HG03103 (cell line): Measurements from ENCODE around the gene GRIK1.

ENCODE experiments used
- ATAC-seq: cut with Tn5 transposase; IDR thresholded peaks from one replicate; pipeline ENCODE4 v1.9.1; 2021; ENCODE audit warnings: low read depth; ENCODE audit not compliant: unreplicated experiment

GRIK1 gene

GRCh38 chr21:29568020-29568697, 371.6 kb downstream of the GRIK1 start:
- no peak for ATAC-seq

GRCh38 chr21:29557931-29558725, 381.7 kb downstream of the GRIK1 start:
- ATAC-seq, result no peak

- ATAC-seq, result no peak
Observed at GRCh38 chr21:29557200-29557599, 382.6 kb downstream of the GRIK1 start.

GRCh38 chr21:29555601-29556000, 384.2 kb downstream of the GRIK1 start:
- no peak for ATAC-seq

- ATAC-seq, result no peak
Observed at GRCh38 chr21:29550205-29550604, 389.6 kb downstream of the GRIK1 start.

- ATAC-seq, result no peak
Observed at GRCh38 chr21:29549614-29550013, 390.2 kb downstream of the GRIK1 start.

GRCh38 chr21:29547998-29548397, 391.8 kb downstream of the GRIK1 start:
- ATAC-seq, result no peak

GRCh38 chr21:29546071-29546470, 393.7 kb downstream of the GRIK1 start:
- no peak for ATAC-seq

- no peak for ATAC-seq
Observed at GRCh38 chr21:29540289-29540688, 399.5 kb downstream of the GRIK1 start.

- no peak for ATAC-seq
Observed at GRCh38 chr21:29538115-29538514, 401.7 kb downstream of the GRIK1 start.

- ATAC-seq, result no peak
Observed at GRCh38 chr21:29534448-29534847, 405.3 kb downstream of the GRIK1 start.

- ATAC-seq, result no peak
Observed at GRCh38 chr21:29529139-29529538, 410.7 kb downstream of the GRIK1 start.

- ATAC-seq, result no peak
Observed at GRCh38 chr21:29526545-29526944, 413.3 kb downstream of the GRIK1 start.

- no peak for ATAC-seq
Observed at GRCh38 chr21:29524055-29524454, 415.7 kb downstream of the GRIK1 start.

- ATAC-seq, result no peak
Observed at GRCh38 chr21:29523646-29524045, 416.1 kb downstream of the GRIK1 start.

- ATAC-seq, result no peak
Observed at GRCh38 chr21:29521872-29522271, 417.9 kb downstream of the GRIK1 start.

- ATAC-seq, result no peak
Observed at GRCh38 chr21:29520171-29520570, 419.6 kb downstream of the GRIK1 start.

GRCh38 chr21:29514652-29515247, 425.0 kb downstream of the GRIK1 start:
- no peak for ATAC-seq

- no peak for ATAC-seq
Observed at GRCh38 chr21:29513535-29513934, 426.3 kb downstream of the GRIK1 start.

- ATAC-seq, result no peak
Observed at GRCh38 chr21:29511096-29511495, 428.7 kb downstream of the GRIK1 start.

- ATAC-seq, result no peak
Observed at GRCh38 chr21:29509121-29509520, 430.7 kb downstream of the GRIK1 start.

- no peak for ATAC-seq
Observed at GRCh38 chr21:29508301-29508700, 431.5 kb downstream of the GRIK1 start.
